OCI-LY1 (cell line): ENCODE data around the gene LRP1-AS.

Experiments
- CTCF ChIP-seq: fragments of 200-600 bp; sonication (generic), shearing (Covaris generic); IDR thresholded peaks from 2 replicates; pipeline ENCODE4 v1.5.1; 2017; ENCODE audit warnings: mild to moderate bottlenecking, antibody characterized with exemption, low read length, moderate library complexity, mixed read lengths
- EZH2 ChIP-seq: fragments of 200-600 bp; sonication (generic), shearing (Covaris generic); IDR thresholded peaks from 2 replicates; pipeline ENCODE4 v1.8.0; 2017; ENCODE audit warnings: borderline replicate concordance, mixed run types, mild to moderate bottlenecking, antibody characterized with exemption, low read length, moderate library complexity, mixed read lengths

- no peak for TF ChIP-seq CTCF
- TF ChIP-seq EZH2 = no peak
Observed at GRCh38 chr12:57160741-57161140, 13.3 kb upstream of the LRP1-AS start.
